Inferior parietal cortex (tissue), 1 donor: ENCODE results near the gene COL25A1.

Experiments used
- DNase-seq: peaks from one replicate; pipeline ENCODE4 v3.0.0-alpha.2; 2016; ENCODE audit errors: extremely low spot score

The COL25A1 gene

DNA sequence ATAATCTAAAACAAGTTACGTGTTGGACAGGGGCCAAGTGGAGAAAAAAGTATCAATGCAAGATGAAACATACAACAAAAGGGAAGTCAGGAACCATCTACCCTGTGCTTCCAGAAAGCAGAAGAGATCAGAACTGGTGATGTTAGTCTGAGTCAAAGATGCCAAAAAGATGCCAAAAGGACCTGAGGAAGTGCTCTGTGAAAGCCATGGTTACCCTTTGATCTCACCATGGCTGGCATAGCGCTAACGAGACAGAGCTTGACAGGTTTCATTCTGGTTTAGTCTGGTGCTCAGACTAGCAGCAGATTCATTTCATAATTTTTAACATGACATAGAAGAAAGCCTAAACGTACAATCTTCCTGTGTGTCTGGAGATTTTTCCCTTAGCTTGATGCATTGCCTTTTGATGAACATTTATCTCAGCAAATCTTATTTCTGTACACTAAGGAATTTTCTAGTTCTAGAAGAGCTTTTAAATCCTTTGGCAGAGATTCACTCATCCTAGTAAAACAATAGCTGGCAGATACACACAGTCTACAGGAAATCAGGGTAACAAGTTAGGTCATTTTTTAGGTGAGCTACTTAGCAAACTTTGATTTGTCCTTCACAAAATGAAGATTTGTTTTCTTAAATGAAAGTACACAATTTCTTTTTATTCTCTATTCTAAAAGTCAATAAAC, 87.7 kb downstream of the COL25A1 start:
- DNase-seq, result no peak

- DNase-seq, result no peak
These were observed 89.4 kb downstream of the COL25A1 start for GRCh38 chr4:109213056-109213455.

GRCh38 chr4:109211671-109212070, 90.8 kb downstream of the COL25A1 start:
- DNase-seq, result no peak

DNA sequence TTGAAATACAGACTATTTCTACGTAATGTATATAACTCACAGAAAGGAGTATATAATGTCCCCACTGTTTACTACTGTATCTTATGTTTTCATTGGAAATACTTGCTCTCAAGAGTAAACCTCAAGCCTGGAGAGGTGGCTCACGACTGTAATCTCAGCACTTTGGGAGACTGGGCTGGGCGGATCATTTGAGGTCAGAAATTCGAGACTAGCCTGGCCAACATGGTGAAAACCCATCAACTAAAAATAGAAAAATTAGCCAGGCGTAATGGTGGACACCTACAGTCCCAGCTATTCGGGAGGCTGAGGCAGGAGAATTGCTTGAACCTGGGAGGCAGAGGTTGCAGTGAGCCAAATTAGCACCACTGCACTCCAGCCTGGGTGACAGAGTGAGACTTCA, 92.8 kb downstream of the COL25A1 start:
- DNase-seq, result no peak

- no peak for DNase-seq
These were observed 94.6 kb downstream of the COL25A1 start for GRCh38 chr4:109207898-109208297.

- DNase-seq, result no peak
These were observed 95.4 kb downstream of the COL25A1 start for GRCh38 chr4:109207061-109207460.

DNA sequence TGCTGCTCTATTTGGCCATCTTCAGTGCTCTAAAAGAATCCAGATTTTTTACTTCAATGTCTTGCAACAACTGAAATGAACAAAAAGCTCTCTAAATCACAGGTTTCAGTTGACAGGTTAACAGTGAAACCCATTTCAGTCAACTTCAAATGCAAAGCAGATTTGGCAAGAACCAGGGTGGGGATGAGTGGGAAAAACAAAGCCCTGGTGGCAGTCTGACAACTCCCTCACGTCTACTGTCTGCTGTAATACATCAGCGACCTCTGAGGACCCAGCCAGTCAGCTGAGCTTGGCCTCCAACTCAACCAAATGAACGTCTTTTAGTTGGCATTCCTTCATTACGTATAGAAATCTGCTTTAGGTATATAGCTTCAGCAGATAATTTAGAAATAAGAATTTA, 95.8 kb downstream of the COL25A1 start:
- DNase-seq, result no peak

- DNase-seq, result no peak
These were observed 97.3 kb downstream of the COL25A1 start for GRCh38 chr4:109205186-109205585.

GRCh38 chr4:109199585-109199984, 102.9 kb downstream of the COL25A1 start:
- DNase-seq, result no peak

- DNase-seq, result no peak
These were observed 106.8 kb downstream of the COL25A1 start for GRCh38 chr4:109195646-109196045.

GRCh38 chr4:109191216-109191615, 111.2 kb downstream of the COL25A1 start:
- DNase-seq, result no peak

DNA sequence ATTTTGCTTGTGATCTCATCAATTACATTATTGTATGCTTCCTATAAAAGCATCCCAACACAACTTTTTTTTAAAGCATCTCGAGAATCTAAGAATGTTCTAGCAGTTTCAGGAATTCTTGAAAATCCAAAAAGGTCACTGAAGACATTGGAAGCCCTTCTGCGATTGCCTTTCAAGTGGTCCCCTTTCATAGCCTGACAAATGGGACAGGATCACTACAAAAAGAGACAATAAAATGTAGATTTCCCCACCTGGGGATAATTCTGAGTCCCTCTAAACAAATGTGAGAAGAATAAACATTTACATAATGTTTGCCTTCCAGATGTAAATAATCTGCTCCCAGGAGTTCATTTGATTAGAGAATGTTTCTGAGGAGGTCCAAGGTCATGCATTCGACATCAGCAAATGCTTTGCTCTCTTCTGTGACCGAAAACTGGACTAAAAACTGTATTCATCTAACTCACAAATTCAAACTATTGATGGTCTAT, 116.0 kb downstream of the COL25A1 start:
- no peak for DNase-seq

DNA sequence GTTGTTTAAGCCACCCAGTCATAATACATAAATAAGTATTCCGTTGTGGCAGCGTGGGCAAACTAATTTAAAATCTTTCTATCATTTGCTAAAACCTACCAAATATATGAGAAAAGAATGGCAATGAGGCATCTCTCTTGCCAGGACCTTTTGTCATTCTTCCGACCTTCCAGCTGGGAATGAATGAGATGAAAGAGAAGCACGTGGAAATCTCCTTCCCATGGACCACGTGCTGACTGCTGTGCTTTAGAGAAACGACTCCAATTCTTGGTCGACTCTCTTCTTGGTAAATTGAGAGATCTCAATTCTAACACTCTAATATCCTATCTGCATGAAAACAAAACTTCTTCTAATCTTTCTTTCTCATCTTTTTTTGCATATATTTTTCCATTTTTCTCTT, 116.5 kb downstream of the COL25A1 start:
- no peak for DNase-seq

DNA sequence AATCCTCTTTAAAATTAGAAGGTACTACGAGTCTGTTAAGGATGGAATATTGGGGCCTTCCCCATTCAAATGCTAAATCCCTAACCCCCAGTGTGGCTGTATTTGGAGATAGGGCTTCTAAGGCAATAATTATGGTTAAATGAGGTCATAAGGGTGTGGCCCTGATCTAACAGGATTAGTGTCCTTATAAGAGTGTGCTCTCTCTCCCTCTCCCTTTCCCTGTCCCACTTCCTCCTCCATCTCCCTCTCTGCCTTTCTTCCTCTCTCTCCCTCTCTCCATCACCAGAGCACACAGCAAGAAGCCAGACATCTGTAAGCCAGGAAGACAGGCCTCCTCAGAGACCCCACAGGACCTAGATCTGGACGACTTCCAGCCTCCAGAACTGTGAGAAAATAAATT, 116.9 kb downstream of the COL25A1 start:
- DNase-seq, result no peak

DNA sequence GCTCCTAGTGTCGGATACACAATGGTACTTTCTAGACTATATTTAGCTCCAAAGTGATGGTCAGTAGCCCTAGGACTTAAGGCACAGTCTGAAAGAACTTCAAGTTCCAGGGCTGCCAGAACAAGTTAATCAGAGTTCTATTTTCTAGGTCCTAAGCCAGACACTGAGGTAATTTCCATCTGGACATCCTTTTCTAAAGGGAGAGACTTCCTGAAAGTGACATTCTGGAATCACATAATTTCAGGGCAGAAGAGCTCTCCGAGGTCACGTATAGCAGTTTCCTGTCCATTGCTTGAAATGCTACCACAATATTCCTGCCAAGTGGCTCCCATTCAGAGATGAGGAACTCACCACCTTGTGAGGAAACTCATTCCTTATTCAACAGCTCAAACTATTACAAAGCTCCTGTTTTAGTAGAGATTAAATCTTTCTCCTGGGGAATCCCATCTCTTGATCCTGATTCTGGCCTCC, 117.9 kb downstream of the COL25A1 start:
- DNase-seq, result no peak

- DNase-seq, result no peak
These were observed 118.4 kb downstream of the COL25A1 start for GRCh38 chr4:109183931-109184490.

DNA sequence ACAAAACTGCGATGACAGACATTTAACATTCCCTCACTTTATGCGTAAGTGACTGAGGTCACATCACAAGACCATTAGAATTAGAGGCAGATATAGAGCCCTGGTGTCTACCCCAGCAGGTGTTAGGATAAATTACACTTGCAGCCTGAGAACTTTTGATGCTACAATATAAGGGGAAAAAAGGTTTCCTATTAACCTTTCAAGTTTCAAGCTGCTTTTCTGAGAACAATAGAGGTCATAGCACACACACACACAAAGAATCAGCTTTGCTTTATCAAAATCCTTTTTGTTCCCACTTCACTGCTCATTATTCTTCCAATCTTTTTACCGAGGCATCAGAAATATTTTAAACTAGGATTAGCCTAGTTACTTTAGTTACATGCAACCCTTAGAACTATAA, 119.8 kb downstream of the COL25A1 start:
- DNase-seq, result no peak

DNA sequence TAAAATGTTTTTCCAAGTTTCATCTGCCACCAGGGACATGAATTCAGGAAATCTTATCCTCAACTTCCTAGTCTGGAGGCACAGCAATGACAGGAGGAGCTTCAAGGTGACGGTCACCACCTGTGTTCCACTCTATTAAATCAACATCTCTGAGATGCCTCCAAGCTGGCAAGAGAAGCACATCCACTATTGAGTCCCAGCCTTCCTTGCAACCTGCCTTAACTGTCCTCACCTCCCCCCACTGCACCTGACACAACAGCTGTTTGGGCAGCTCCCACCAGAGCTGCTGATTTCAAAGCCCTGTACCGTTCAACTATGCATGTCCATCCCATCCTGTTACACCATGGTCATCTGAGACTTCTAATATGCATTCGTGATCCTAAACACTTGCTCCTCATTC, 123.4 kb downstream of the COL25A1 start:
- DNase-seq, result no peak

- DNase-seq, result no peak
These were observed 125.2 kb downstream of the COL25A1 start for GRCh38 chr4:109177096-109177810.

DNA sequence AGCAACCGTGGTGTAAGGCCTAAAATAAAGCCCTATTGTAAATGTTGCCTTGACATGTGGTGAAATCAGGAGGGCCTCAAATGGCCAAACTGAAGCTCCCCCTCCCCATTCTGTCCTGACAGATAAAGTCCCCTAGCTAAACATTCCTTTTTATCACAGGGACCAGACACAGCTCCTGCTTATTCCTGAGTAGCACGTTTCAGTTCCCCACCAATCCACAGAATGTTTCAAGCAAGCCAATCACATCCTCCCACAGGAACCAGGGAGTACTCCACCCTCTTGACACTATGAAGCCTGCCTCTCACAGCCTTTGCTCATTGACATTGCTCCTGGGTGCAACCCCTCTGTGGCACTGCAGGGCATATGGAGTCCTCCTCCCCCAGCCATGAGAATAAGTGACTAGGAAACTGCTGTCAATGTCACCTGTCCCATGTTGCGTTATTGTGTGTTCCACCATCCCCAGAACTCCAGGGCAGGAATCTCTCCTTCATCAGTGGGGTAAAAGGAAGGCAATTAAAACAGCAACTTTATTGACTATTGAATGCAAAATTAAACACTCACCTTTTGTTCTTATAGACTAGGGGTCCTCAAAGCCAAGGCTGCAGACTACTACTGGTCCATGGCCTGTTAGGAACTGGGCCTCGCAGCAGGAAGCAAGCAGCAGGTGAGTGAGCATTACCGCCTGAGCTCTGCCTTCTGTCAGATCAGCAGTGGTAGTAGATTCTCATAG, 128.1 kb downstream of the COL25A1 start:
- DNase-seq, result no peak

- DNase-seq, result no peak
These were observed 130.2 kb downstream of the COL25A1 start for GRCh38 chr4:109172301-109172700.

GRCh38 chr4:109171070-109171469, 131.4 kb downstream of the COL25A1 start:
- DNase-seq, result no peak
